AG04450 (cell line): Measurements from ENCODE around the gene CRTC3. TPM values are rescaled to one million over a fixed set of nuclear protein-coding genes. Genes with fewer than 3 reads are reported as not detected.

Experiments used
- CTCF ChIA-PET: fragments of 300-600, 350-600 bp; formaldehyde crosslinking; extraction: SDS; loops from one replicate; lab custom pipeline; 2022; ENCODE audit warnings: antibody characterized with exemption, inconsistent platforms; lab: Charles Lee
- POLR2A ChIA-PET: fragments of 350-600 bp; formaldehyde crosslinking; extraction: SDS; loops from one replicate; lab custom pipeline; 2021; ENCODE audit warnings: antibody characterized with exemption, inconsistent platforms; lab: Yijun Ruan, JAX
- DNase-seq: peaks from one replicate; pipeline ENCODE4 v3.0.0-alpha.2; 2011; ENCODE audit warnings: low read depth, low spot score
- H3K27ac ChIP-seq: one replicate; pipeline ENCODE4 v1.5.1; 2012; ENCODE audit warnings: low read depth, low read length, control low read depth
- H3K27me3 ChIP-seq: one replicate; pipeline ENCODE4 v1.6.0; 2012; ENCODE audit warnings: low read length; ENCODE audit not compliant: control insufficient read depth, insufficient read depth
- H3K4me3 ChIP-seq: 2 replicates; pipeline ENCODE4 v1.5.1; 2011; ENCODE audit warnings: mild to moderate bottlenecking, low read depth, low read length, control low read depth
- H3K9me3 ChIP-seq: 2 replicates; pipeline ENCODE4 v1.5.1; 2012; ENCODE audit warnings: low read length; ENCODE audit not compliant: control insufficient read depth, insufficient read depth
- CTCF ChIP-seq: IDR thresholded peaks from 2 replicates; pipeline ENCODE4 v1.5.1; 2011; ENCODE audit warnings: low read depth, low read length, control low read depth, inconsistent platforms
- polyA plus RNA-seq: library from polyadenylated mRNA; depleted of rRNA; stranded (reverse); fragments of >200 nt; gene quantifications from 2 replicates; pipeline ENCODE4 v1.2.3, GENCODE V29; 2011

Gene CRTC3
- polyA plus RNA-seq, 1 experiment, result 23.1 TPM

- DNase-seq, result no peak
- Histone ChIP-seq H3K27me3 (no peaks in the 10 kb centered on the region), H3K9me3 (peaks cover 2% of the 10 kb centered on the region; the same call in 1 of the 2 replicates), H3K27ac (no peak overlapping the region), H3K4me3 (no peak overlapping the region)
- ChIA-PET POLR2A (no interaction called here), CTCF (interaction anchor here (1.2 to 2.3 kb wide), 3 partner anchors 10 to 295 kb away, joined by 5 to 8 read pairs (median 7); no protein-coding TSS in a partner anchor)
- no peak for TF ChIP-seq CTCF
Observed at GRCh38 chr15:90638201-90638691, 108.5 kb downstream of the CRTC3 start.

GRCh38 chr15:90638963-90639362 lies 109.2 kb downstream of the CRTC3 start:
- Histone ChIP-seq H3K9me3 (peaks cover 2% of the 10 kb centered on the region; the same call in 1 of the 2 replicates), H3K27ac (no peak overlapping the region), H3K27me3 (no peaks in the 10 kb centered on the region), H3K4me3 (no peak overlapping the region)
- no peak for DNase-seq
- POLR2A ChIA-PET, result no interaction called here
- CTCF ChIA-PET, result interaction anchor here (1.2 to 2.3 kb wide), 3 partner anchors 9 to 294 kb away, joined by 5 to 8 read pairs (median 7); no protein-coding TSS in a partner anchor
- TF ChIP-seq CTCF, result no peak

- no peak for DNase-seq
- H3K27ac ChIP-seq, result no peak overlapping the region
- H3K4me3 ChIP-seq, result no peak overlapping the region
- ChIA-PET CTCF (no interaction called here), POLR2A (no interaction called here)
- peaks cover 2% of the 10 kb centered on the region; the same call in 1 of the 2 replicates for H3K9me3 ChIP-seq
- H3K27me3 ChIP-seq, result no peaks in the 10 kb centered on the region
- no peak for TF ChIP-seq CTCF
Observed at GRCh38 chr15:90640862-90641261, 111.1 kb downstream of the CRTC3 start.

GRCh38 chr15:90641581-90642463 lies 112.1 kb downstream of the CRTC3 start:
- ChIA-PET CTCF (no interaction called here), POLR2A (no interaction called here)
- no peaks in the 10 kb centered on the region for H3K27me3 ChIP-seq
- peaks cover 2% of the 10 kb centered on the region; the same call in 1 of the 2 replicates for H3K9me3 ChIP-seq
- no peak overlapping the region for H3K4me3 ChIP-seq
- no peak for TF ChIP-seq CTCF
- H3K27ac ChIP-seq, result no peak overlapping the region
- DNase-seq, result no peak
